KG1 (cell line): ENCODE data around the gene ARSB.
"Not testable (repeated sequence)": the region's sequence is repeated elsewhere in the genome, so short reads cannot be mapped to it uniquely, and the experiment has no call there.

Experiments
- DNase-seq: peaks from one replicate; lab custom pipeline; 2025; lab: John Stamatoyannopoulos, UW

ARSB gene

GRCh38 chr5:78751872-78752271, 233.2 kb downstream of the ARSB start:
- DNase-seq = no peak

- no peak for DNase-seq
Observed at GRCh38 chr5:78750281-78750680, 234.8 kb downstream of the ARSB start.

- no peak for DNase-seq
Observed at GRCh38 chr5:78747705-78748359, 237.3 kb downstream of the ARSB start.

GRCh38 chr5:78747055-78747454, 238.1 kb downstream of the ARSB start:
- no peak for DNase-seq

- DNase-seq = no peak
Observed at GRCh38 chr5:78746021-78746770, 238.9 kb downstream of the ARSB start.

GRCh38 chr5:78744951-78745534, 240.1 kb downstream of the ARSB start:
- DNase-seq = no peak

- DNase-seq = no peak
Observed at GRCh38 chr5:78741019-78741418, 244.1 kb downstream of the ARSB start.

- no peak for DNase-seq
Observed at GRCh38 chr5:78738693-78739300, 246.3 kb downstream of the ARSB start.

- no peak for DNase-seq
Observed at GRCh38 chr5:78738104-78738503, 247.0 kb downstream of the ARSB start.

- DNase-seq = no peak
Observed at GRCh38 chr5:78735834-78736463, 249.2 kb downstream of the ARSB start.

GRCh38 chr5:78734950-78735349, 250.2 kb downstream of the ARSB start:
- DNase-seq = no peak

GRCh38 chr5:78734094-78734845, 250.8 kb downstream of the ARSB start:
- no peak for DNase-seq

- DNase-seq = not testable (repeated sequence)
Observed at GRCh38 chr5:78732721-78733120, 252.4 kb downstream of the ARSB start.

- DNase-seq = no peak
Observed at GRCh38 chr5:78731884-78732283, 253.2 kb downstream of the ARSB start.

- no peak for DNase-seq
Observed at GRCh38 chr5:78730300-78731094, 254.6 kb downstream of the ARSB start.

- DNase-seq = no peak
Observed at GRCh38 chr5:78727786-78728761, 257.0 kb downstream of the ARSB start.
